Measurements from ENCODE around the gene DOCK1.

DNA sequence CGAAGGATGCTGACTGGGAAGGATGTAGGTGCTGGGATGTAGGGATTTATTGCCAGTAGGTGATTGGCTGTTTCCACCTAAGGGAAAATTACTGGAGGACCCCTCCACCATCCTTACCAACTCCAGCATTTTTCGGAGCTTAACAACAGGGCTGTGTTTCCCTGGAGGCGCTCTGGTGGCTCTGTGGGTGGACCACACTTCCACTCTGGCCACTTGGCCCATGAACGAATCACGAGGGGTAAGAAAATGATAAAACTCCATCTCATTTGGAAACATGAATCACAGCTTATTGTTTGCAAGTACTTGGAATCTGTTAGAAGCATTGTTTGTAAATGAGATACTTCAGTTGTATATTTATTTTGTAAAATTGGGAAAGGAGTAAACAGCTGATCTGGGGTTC, 3.0 kb downstream of the DOCK1 start:
- TF ChIP-seq, protein P1, sequence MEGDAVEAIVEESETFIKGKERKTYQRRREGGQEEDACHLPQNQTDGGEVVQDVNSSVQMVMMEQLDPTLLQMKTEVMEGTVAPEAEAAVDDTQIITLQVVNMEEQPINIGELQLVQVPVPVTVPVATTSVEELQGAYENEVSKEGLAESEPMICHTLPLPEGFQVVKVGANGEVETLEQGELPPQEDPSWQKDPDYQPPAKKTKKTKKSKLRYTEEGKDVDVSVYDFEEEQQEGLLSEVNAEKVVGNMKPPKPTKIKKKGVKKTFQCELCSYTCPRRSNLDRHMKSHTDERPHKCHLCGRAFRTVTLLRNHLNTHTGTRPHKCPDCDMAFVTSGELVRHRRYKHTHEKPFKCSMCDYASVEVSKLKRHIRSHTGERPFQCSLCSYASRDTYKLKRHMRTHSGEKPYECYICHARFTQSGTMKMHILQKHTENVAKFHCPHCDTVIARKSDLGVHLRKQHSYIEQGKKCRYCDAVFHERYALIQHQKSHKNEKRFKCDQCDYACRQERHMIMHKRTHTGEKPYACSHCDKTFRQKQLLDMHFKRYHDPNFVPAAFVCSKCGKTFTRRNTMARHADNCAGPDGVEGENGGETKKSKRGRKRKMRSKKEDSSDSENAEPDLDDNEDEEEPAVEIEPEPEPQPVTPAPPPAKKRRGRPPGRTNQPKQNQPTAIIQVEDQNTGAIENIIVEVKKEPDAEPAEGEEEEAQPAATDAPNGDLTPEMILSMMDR (IDR thresholded peaks at IDR 0.05 in 4 of 5, conservative IDR thresholded peaks at IDR 0.05 in 1 of 5): no peak
- no peak for TF ChIP-seq POLR2A (IDR thresholded peaks at IDR 0.05)

All from gastrocnemius medialis (tissue), 4 donors.